Measurements from ENCODE around the gene RBM11. TPM values are rescaled to one million over a fixed set of nuclear protein-coding genes. Genes with fewer than 3 reads are reported as not detected.

The RBM11 gene
- total RNA-seq, 4 donors from 2014 or later, result 7.0 to 8.2 (median 8.1) TPM; not detected in 1

DNA sequence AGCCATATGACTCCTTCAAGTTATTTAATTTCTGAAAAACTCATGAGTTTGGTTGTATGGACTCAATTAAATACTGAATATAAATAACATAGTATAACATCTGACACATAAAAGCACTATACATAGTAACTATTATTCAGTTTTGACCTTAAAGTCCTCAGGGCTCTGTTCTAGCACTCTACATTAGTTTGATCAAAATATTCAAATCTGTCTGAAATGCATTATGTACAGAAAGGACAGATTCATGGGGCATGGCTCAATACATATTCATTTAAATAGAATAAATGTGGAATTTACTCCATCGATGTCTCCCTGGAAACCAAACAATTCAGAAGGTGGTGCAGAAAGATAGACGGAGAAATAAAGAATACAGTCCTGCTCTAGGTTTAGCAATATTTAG, 49.1 kb downstream of the RBM11 start:
- Histone ChIP-seq H3K4me3 (no peak overlapping the region), H3K36me3 (no peaks in the 10 kb centered on the region), H3K27me3 (no peaks in the 10 kb centered on the region), H3K9me3 (no peaks in the 10 kb centered on the region), H3K4me1 (no peaks in the 10 kb centered on the region), H3K27ac (no peak overlapping the region)
- TF ChIP-seq, protein P1, sequence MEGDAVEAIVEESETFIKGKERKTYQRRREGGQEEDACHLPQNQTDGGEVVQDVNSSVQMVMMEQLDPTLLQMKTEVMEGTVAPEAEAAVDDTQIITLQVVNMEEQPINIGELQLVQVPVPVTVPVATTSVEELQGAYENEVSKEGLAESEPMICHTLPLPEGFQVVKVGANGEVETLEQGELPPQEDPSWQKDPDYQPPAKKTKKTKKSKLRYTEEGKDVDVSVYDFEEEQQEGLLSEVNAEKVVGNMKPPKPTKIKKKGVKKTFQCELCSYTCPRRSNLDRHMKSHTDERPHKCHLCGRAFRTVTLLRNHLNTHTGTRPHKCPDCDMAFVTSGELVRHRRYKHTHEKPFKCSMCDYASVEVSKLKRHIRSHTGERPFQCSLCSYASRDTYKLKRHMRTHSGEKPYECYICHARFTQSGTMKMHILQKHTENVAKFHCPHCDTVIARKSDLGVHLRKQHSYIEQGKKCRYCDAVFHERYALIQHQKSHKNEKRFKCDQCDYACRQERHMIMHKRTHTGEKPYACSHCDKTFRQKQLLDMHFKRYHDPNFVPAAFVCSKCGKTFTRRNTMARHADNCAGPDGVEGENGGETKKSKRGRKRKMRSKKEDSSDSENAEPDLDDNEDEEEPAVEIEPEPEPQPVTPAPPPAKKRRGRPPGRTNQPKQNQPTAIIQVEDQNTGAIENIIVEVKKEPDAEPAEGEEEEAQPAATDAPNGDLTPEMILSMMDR (IDR thresholded peaks at IDR 0.05), result no peak
- TF ChIP-seq POLR2A (IDR thresholded peaks at IDR 0.05), result no peak
- no peak for DNase-seq
- intact Hi-C loops (cut with DNase I; ENCODE audit: low total_unique reads), result no loop called here

DNA sequence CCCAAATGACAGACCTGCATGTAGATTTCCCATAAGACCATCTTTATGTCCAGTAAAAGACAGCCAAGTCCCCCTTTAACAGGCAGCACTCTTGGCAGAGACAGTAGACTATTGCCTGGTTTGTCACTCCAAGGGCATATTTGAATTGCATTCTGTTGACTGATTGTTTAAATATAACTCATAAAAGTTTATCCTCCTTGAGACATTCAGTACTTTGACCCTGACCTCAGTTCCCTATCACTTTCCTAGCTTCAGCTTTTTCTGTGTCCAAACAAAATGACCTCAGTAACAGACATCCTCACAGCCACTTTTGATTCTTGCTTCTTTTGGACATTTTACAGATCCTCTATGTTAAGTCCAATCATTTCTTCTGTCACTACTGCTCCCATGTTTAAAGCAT, 51.1 kb downstream of the RBM11 start:
- Histone ChIP-seq H3K27me3 (no peaks in the 10 kb centered on the region), H3K4me1 (no peaks in the 10 kb centered on the region), H3K27ac (no peak overlapping the region), H3K4me3 (no peak overlapping the region), H3K9me3 (no peaks in the 10 kb centered on the region), H3K36me3 (no peaks in the 10 kb centered on the region)
- intact Hi-C loops (cut with DNase I; ENCODE audit: low total_unique reads), result no loop called here
- DNase-seq, result no peak
- TF ChIP-seq, protein P1 (IDR thresholded peaks at IDR 0.05), result no peak
- TF ChIP-seq POLR2A (IDR thresholded peaks at IDR 0.05), result no peak

DNA sequence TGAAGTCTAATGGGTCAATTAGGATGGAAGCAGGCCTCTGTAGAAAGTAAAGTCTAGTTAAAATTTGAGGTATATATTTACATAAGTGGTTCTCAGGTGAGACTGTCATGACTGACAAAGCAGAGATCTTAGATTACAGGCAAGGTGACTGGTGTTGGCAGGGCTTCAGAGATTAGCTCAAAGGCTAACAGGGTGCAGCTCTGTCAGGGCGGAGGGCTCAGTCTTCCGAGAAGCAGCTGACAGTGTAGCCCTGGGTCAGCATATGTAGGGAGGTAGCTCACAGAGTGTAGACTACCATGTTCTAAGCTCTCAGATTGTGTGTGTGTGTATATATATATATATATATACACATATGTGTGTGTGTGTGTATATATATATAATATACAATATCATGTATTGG, 54.7 kb downstream of the RBM11 start:
- no peaks in the 10 kb centered on the region for H3K36me3 ChIP-seq
- intact Hi-C loops (cut with DNase I; ENCODE audit: low total_unique reads), result no loop called here
- H3K27me3 ChIP-seq, result no peaks in the 10 kb centered on the region
- no peak for DNase-seq
- no peak for TF ChIP-seq POLR2A (IDR thresholded peaks at IDR 0.05)
- TF ChIP-seq, protein P1 (IDR thresholded peaks at IDR 0.05), result no peak
- no peaks in the 10 kb centered on the region for H3K4me1 ChIP-seq
- H3K4me3 ChIP-seq, result no peak overlapping the region
- no peak overlapping the region for H3K27ac ChIP-seq
- H3K9me3 ChIP-seq, result no peaks in the 10 kb centered on the region

DNA sequence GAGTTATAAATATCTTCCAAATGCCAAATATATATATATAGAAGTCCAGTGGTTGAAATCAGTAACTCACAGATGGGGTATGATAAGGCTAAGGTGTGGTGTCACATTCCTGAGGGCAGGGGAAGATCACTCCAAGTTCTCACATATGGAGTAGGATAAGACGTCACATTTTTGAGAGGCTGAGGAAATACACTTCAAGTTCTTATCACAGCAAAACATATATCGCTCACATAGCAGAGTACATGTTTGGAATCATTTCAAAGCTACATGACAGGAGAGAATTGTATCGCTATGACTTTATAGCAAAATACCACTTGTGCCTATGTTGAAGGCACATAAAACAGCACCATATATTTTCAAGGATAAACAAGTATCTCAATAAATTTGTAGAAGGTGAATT, 55.1 kb downstream of the RBM11 start:
- no peak overlapping the region for H3K27ac ChIP-seq
- H3K4me3 ChIP-seq, result no peak overlapping the region
- H3K9me3 ChIP-seq, result no peaks in the 10 kb centered on the region
- H3K27me3 ChIP-seq, result no peaks in the 10 kb centered on the region
- intact Hi-C loops (cut with DNase I; ENCODE audit: low total_unique reads), result no loop called here
- no peak for DNase-seq
- H3K4me1 ChIP-seq, result no peaks in the 10 kb centered on the region
- H3K36me3 ChIP-seq, result no peaks in the 10 kb centered on the region
- TF ChIP-seq, protein P1 (IDR thresholded peaks at IDR 0.05), result no peak
- TF ChIP-seq POLR2A (IDR thresholded peaks at IDR 0.05), result no peak

DNA sequence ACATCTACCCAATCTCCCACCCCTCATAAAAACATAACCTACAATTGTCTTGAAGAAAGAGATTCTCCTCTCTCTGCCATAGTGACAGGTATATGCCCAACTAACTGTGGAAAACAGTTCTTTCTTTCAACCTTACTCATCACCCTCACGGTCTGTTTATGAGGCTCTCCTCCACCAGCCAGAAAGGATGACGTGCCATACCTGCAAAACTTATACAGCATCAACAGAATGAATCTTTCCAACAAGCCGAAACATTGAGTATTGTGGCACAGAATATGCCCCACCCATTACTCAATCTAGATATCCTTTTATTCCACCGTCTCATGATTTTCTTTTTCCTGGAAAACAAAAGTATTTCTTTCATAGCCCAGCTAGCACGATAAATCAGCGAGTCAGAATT, 55.7 kb downstream of the RBM11 start:
- DNase-seq, result no peak
- no peak overlapping the region for H3K4me3 ChIP-seq
- intact Hi-C loops (cut with DNase I; ENCODE audit: low total_unique reads), result no loop called here
- H3K9me3 ChIP-seq, result no peaks in the 10 kb centered on the region
- H3K4me1 ChIP-seq, result no peaks in the 10 kb centered on the region
- no peaks in the 10 kb centered on the region for H3K27me3 ChIP-seq
- TF ChIP-seq, protein P1 (IDR thresholded peaks at IDR 0.05), result no peak
- no peak for TF ChIP-seq POLR2A (IDR thresholded peaks at IDR 0.05)
- no peaks in the 10 kb centered on the region for H3K36me3 ChIP-seq
- no peak overlapping the region for H3K27ac ChIP-seq
